Endothelial cell of umbilical vein (primary cell): ENCODE results near the gene ZNF774. TPM values are rescaled to one million over a fixed set of nuclear protein-coding genes. Genes with fewer than 3 reads are reported as not detected.

Experiments used
- BruUV-seq: library from RNA; stranded (reverse); fragments of 400-500 nt; replicated peaks from 2 replicates; lab custom pipeline; 2021; lab: Mats Ljungman, UMichigan
- CTCF ChIA-PET: fragments of 300-600, 350-600 bp; sonication (Branson Sonifier 250); formaldehyde crosslinking; loops from one replicate; lab custom pipeline; 2021; ENCODE audit warnings: antibody characterized with exemption, inconsistent platforms; lab: Charles Lee
- POLR2A ChIA-PET: fragments of 300-600, 350-600 bp; sonication (Branson Sonifier 250); formaldehyde crosslinking; loops from one replicate; lab custom pipeline; 2021; ENCODE audit warnings: antibody characterized with exemption, inconsistent platforms; lab: Charles Lee
- DNase-seq: peaks from one replicate; pipeline ENCODE4 v3.0.0-alpha.2; 2011; ENCODE audit warnings: low read depth, low spot score
- FAIRE-seq: peaks from 2 replicates; lab custom pipeline; 2011; peaks lifted over from hg19 to GRCh38; lab: Jason Lieb, UNC
- H2AFZ ChIP-seq: 2 replicates; pipeline ENCODE4 v1.6.0; 2012; ENCODE audit warnings: low read depth, low read length, control low read depth, inconsistent platforms
- H3K27ac ChIP-seq: 2 replicates; pipeline ENCODE4 v1.5.1; 2011; ENCODE audit warnings: low read depth, mild to moderate bottlenecking, control low read depth, low read length, moderate library complexity; ENCODE audit not compliant: insufficient read depth
- H3K27me3 ChIP-seq, 2 experiments: 2 replicates each; pipeline versions ENCODE4 v1.6.0 to v1.6.1; 2011; ENCODE audit warnings: low read length in 2 of 2, mixed read lengths in 1 of 2; ENCODE audit not compliant: control insufficient read depth in 2 of 2, insufficient read depth in 2 of 2
- H3K36me3 ChIP-seq, 2 experiments: 2 replicates in 1 of 2; 3 replicates in 1 of 2; pipeline ENCODE4 v1.5.1; 2011; ENCODE audit warnings: low read length in 2 of 2, mild to moderate bottlenecking in 1 of 2, moderate library complexity in 1 of 2; ENCODE audit not compliant: control insufficient read depth in 2 of 2, insufficient read depth in 2 of 2; ENCODE audit errors: extremely low read depth in 1 of 2
- H3K4me1 ChIP-seq: 3 replicates; pipeline ENCODE4 v1.5.1; 2011; ENCODE audit warnings: mild to moderate bottlenecking, low read length; ENCODE audit not compliant: control insufficient read depth, insufficient read depth; ENCODE audit errors: extremely low read depth
- H3K4me2 ChIP-seq: 2 replicates; pipeline ENCODE4 v1.6.1; 2011; ENCODE audit warnings: low read length, control low read depth, mixed read lengths; ENCODE audit not compliant: insufficient read depth
- H3K4me3 ChIP-seq, 3 experiments: fragments of 200-600 bp in 1 of 3; sonication (generic), shearing (Covaris generic) in 1 of 3; replicated peaks in 1 of 3; 2 replicates each; pipeline ENCODE4 v1.5.1; 2011 to 2016; ENCODE audit warnings: control low read depth in 3 of 3, low read length in 3 of 3, mild to moderate bottlenecking in 2 of 3, inconsistent platforms in 1 of 3, low read depth in 1 of 3, moderate library complexity in 1 of 3; ENCODE audit not compliant: insufficient read depth in 1 of 3
- H3K79me2 ChIP-seq: 2 replicates; pipeline ENCODE4 v1.6.0; 2012; ENCODE audit warnings: low read length, inconsistent platforms; ENCODE audit not compliant: control insufficient read depth, insufficient read depth
- H3K9ac ChIP-seq: replicated peaks from 2 replicates; pipeline ENCODE3; 2011; ENCODE audit warnings: low read length, control low read depth; ENCODE audit not compliant: insufficient read depth; ENCODE audit errors: extremely low read depth
- H3K9me1 ChIP-seq: replicated peaks from 3 replicates; pipeline ENCODE4 v1.6.0; 2011; ENCODE audit warnings: mild to moderate bottlenecking, low read length; ENCODE audit not compliant: control insufficient read depth, insufficient read depth; ENCODE audit errors: extremely low read depth
- H3K9me3 ChIP-seq: replicated peaks from 2 replicates; pipeline ENCODE4 v1.5.1; 2012; ENCODE audit warnings: low read length, inconsistent platforms; ENCODE audit not compliant: control insufficient read depth, insufficient read depth
- H4K20me1 ChIP-seq: replicated peaks from 2 replicates; pipeline ENCODE3; 2011; ENCODE audit warnings: mild to moderate bottlenecking, low read length; ENCODE audit not compliant: control insufficient read depth, insufficient read depth; ENCODE audit errors: extremely low read depth
- EZH2 ChIP-seq: IDR thresholded peaks from 2 replicates; pipeline ENCODE4 v1.6.1; 2012; ENCODE audit warnings: borderline replicate concordance, low read depth, mild to moderate bottlenecking, moderate library complexity, low read length, inconsistent platforms; ENCODE audit not compliant: severe bottlenecking
- FOS ChIP-seq: IDR thresholded peaks from 2 replicates; pipeline ENCODE4 v1.6.1; 2011; ENCODE audit warnings: mild to moderate bottlenecking, low read length, moderate library complexity, borderline replicate concordance; ENCODE audit not compliant: insufficient read depth
- GATA2 ChIP-seq: IDR thresholded peaks from 2 replicates; pipeline ENCODE4 v1.7.0; 2011; ENCODE audit warnings: low read depth, mild to moderate bottlenecking, moderate library complexity, mixed read lengths, low read length; ENCODE audit not compliant: insufficient read length, insufficient read depth
- JUN ChIP-seq: IDR thresholded peaks from 2 replicates; pipeline ENCODE4 v1.6.1; 2011; ENCODE audit warnings: borderline replicate concordance, low read depth; ENCODE audit not compliant: insufficient read length, insufficient read depth
- MAX ChIP-seq: IDR thresholded peaks from 2 replicates; pipeline ENCODE4 v1.6.1; 2011; ENCODE audit not compliant: insufficient read depth, insufficient read length
- MYC ChIP-seq: IDR thresholded peaks from one replicate; pipeline ENCODE4 v1.6.1; 2011; ENCODE audit warnings: mild to moderate bottlenecking, low read depth, low read length
- POLR2A ChIP-seq: IDR thresholded peaks from 2 replicates; pipeline ENCODE4 v1.6.1; 2012; ENCODE audit warnings: low read depth, mild to moderate bottlenecking, control low read depth, low read length
- POLR2AphosphoS5 ChIP-seq: IDR thresholded peaks from 2 replicates; pipeline ENCODE4 v1.6.1; 2012; ENCODE audit warnings: low read depth, mild to moderate bottlenecking, control low read depth, low read length, moderate library complexity; ENCODE audit not compliant: insufficient read depth
- dilution Hi-C: fragments of 300-500 bp; cut with MboI; formaldehyde crosslinking; loops from one replicate; pipeline ENCODE4 v1.15.0; 2019; ENCODE audit warnings: low sequenced_read_pairs; ENCODE audit not compliant: extremely low pct_ligation_motif_present
- intact Hi-C: fragments of 100-400 bp; cut with micrococcal nuclease; formaldehyde crosslinking; loops from one replicate; pipeline ENCODE4 v1.10.0; 2022
- polyA plus RNA-seq, 4 experiments: library from polyadenylated mRNA; depleted of rRNA in 3 of 4; stranded (reverse) in 3 of 4; unstranded in 1 of 4; fragments of >200 nt; gene quantifications; 2 replicates each; pipeline versions ENCODE4 v1.2.1 to v1.2.3, GENCODE V29; 2011 to 2012; ENCODE audit warnings: missing spikeins in 1 of 4
- total RNA-seq: library from RNA; stranded (reverse); gene quantifications from 2 replicates; pipeline ENCODE4 v1.2.3, GENCODE V29; 2021

Gene ZNF774
- total and polyA plus RNA-seq, 2 donors (not counting 3 experiments of a cell fraction or from before 2014, with no cell fraction given), result 0.98 to 2.6 TPM

- TSS peak; percentile 52 for BruUV-seq
- peak overlapping the region; percentile 26 for H2AFZ ChIP-seq
- dilution Hi-C loops, result no loop called here
- no peaks in the 10 kb centered on the region for H3K9me3 ChIP-seq
- H3K27me3 ChIP-seq, result no peaks in the 10 kb centered on the region
- DNase-seq (peak; percentile 48), FAIRE-seq (no peak)
- H3K4me3 ChIP-seq, result peak overlapping the region; percentile 74 to 97 (median 95)
- intact Hi-C loops, result loop anchor here (1.0 to 2.0 kb wide), 10 partner anchors 11 to 77 kb away; partner anchors contain the start of gene ZNF774
- H3K4me2 ChIP-seq, result peak overlapping the region; percentile 84
- H3K36me3 ChIP-seq, result peaks cover 4 to 5% of the 10 kb centered on the region in 2 experiments
- peaks cover 30% of the 10 kb centered on the region for H3K4me1 ChIP-seq
- no peak for TF ChIP-seq JUN
- no peak for TF ChIP-seq MYC
- TF ChIP-seq POLR2A, result no peak
- TF ChIP-seq POLR2AphosphoS5, result no peak
- TF ChIP-seq MAX, result no peak
- no peak for TF ChIP-seq FOS
- TF ChIP-seq EZH2, result no peak
- no peak for TF ChIP-seq GATA2
- H4K20me1 ChIP-seq, result peaks cover 2% of the 10 kb centered on the region
- H3K9ac ChIP-seq, result peak overlapping the region; percentile 98
- H3K9me1 ChIP-seq, result no peaks in the 10 kb centered on the region
- H3K27ac ChIP-seq, result peak overlapping the region; percentile 88
- CTCF ChIA-PET, result interaction anchor here (0.7 to 2.7 kb wide), 17 partner anchors 11 to 108 kb away, joined by 3 to 34 read pairs (median 5); no protein-coding TSS in a partner anchor
- peaks cover 52% of the 10 kb centered on the region for H3K79me2 ChIP-seq
- POLR2A ChIA-PET, result interaction anchor here (0.7 to 2.1 kb wide), 14 partner anchors 10 to 90 kb away, joined by 3 to 15 read pairs (median 5); partner anchors contain the start of gene ZNF774
These were observed 36.6 kb downstream of the ZNF774 start for GRCh38 chr15:90388462-90389380.
